H1 (cell line): Measurements from ENCODE around the gene RNASE13. TPM values are rescaled to one million over a fixed set of nuclear protein-coding genes. Genes with fewer than 3 reads are reported as not detected.

ENCODE experiments used
- CTCF ChIA-PET: fragments of 300-600 bp; sonication (Branson Sonifier 250); formaldehyde crosslinking; loops from one replicate; lab custom pipeline; 2021; ENCODE audit not compliant: partially characterized antibody; lab: Charles Lee
- POLR2A ChIA-PET: fragments of 300-600 bp; sonication (Branson Sonifier 250); formaldehyde crosslinking; loops from one replicate; lab custom pipeline; 2021; ENCODE audit warnings: inconsistent platforms; ENCODE audit not compliant: partially characterized antibody; lab: Charles Lee
- DNase-seq, 2 experiments: peaks; one replicate each; pipeline versions ENCODE4 v3.0.0 to v3.0.0-alpha.2; 2010 to 2022; ENCODE audit warnings: low spot score in 2 of 2, low read depth in 1 of 2, mixed read lengths in 1 of 2
- FAIRE-seq: peaks from 2 replicates; lab custom pipeline; 2011; peaks lifted over from hg19 to GRCh38; lab: Jason Lieb, UNC
- H2AFZ ChIP-seq: 2 replicates; pipeline ENCODE4 v1.8.1; 2012; ENCODE audit warnings: low read length, inconsistent platforms
- H2AK5ac ChIP-seq: 2 replicates; pipeline ENCODE4 v1.6.1; 2013; ENCODE audit warnings: low read depth, low read length
- H2BK120ac ChIP-seq: replicated peaks from 2 replicates; pipeline ENCODE3; 2013; ENCODE audit warnings: low read depth, low read length, inconsistent platforms
- H2BK12ac ChIP-seq: 2 replicates; pipeline ENCODE4 v1.6.1; 2013; ENCODE audit warnings: low read depth, low read length
- H2BK15ac ChIP-seq: 2 replicates; pipeline ENCODE4 v1.6.1; 2013; ENCODE audit warnings: low read length
- H2BK20ac ChIP-seq: 2 replicates; pipeline ENCODE4 v1.6.1; 2013; ENCODE audit warnings: low read length
- H2BK5ac ChIP-seq: 2 replicates; pipeline ENCODE4 v1.6.1; 2013; ENCODE audit warnings: low read depth, low read length
- H3K14ac ChIP-seq: 2 replicates; pipeline ENCODE4 v1.6.1; 2013; ENCODE audit warnings: inconsistent platforms; ENCODE audit not compliant: insufficient read length
- H3K18ac ChIP-seq: 2 replicates; pipeline ENCODE4 v1.6.1; 2013; ENCODE audit warnings: low read length; ENCODE audit errors: extremely low read depth
- H3K23ac ChIP-seq: 2 replicates; pipeline ENCODE4 v1.6.1; 2013; ENCODE audit warnings: inconsistent platforms; ENCODE audit not compliant: insufficient read length
- H3K23me2 ChIP-seq: 2 replicates; pipeline ENCODE4 v1.6.1; 2013; ENCODE audit warnings: low read depth, low read length
- H3K27ac ChIP-seq: 2 replicates; pipeline ENCODE4 v1.6.1; 2011; ENCODE audit warnings: low read depth, low read length, inconsistent platforms
- H3K27me3 ChIP-seq, 4 experiments: replicated peaks in 1 of 4; 1 replicate in 1 of 4; 2 replicates in 3 of 4; pipeline versions ENCODE4 v1.6.1 to v1.8.1; 2011 to 2013; ENCODE audit warnings: low read length in 3 of 4, mild to moderate bottlenecking in 3 of 4, inconsistent platforms in 2 of 4, mixed read lengths in 2 of 4, moderate library complexity in 1 of 4; ENCODE audit not compliant: control insufficient read depth in 3 of 4, insufficient read depth in 3 of 4; ENCODE audit errors: extremely low read depth in 1 of 4
- H3K36me3 ChIP-seq, 4 experiments: 2 replicates each; pipeline versions ENCODE4 v1.6.1 to v1.8.1; 2011 to 2013; ENCODE audit warnings: mild to moderate bottlenecking in 4 of 4, low read length in 3 of 4, moderate library complexity in 2 of 4, control low read depth in 1 of 4, inconsistent platforms in 1 of 4; ENCODE audit not compliant: insufficient read depth in 4 of 4, control insufficient read depth in 2 of 4
- H3K4ac ChIP-seq: replicated peaks from 2 replicates; pipeline ENCODE3; 2013; ENCODE audit warnings: low read length, low read depth, mixed read lengths, inconsistent platforms; ENCODE audit not compliant: insufficient read length
- H3K4me1 ChIP-seq, 4 experiments: replicated peaks in 1 of 4; 1 replicate in 1 of 4; 2 replicates in 3 of 4; pipeline versions ENCODE4 v1.6.1 to v1.8.1; 2011 to 2013; ENCODE audit warnings: low read length in 3 of 4, inconsistent platforms in 2 of 4, mixed read lengths in 1 of 4; ENCODE audit not compliant: insufficient read depth in 4 of 4, control insufficient read depth in 3 of 4
- H3K4me2 ChIP-seq, 2 experiments: 2 replicates each; pipeline versions ENCODE4 v1.6.1 to v1.8.1; 2011 to 2013; ENCODE audit warnings: low read depth in 2 of 2, low read length in 2 of 2, control low read depth in 1 of 2, inconsistent platforms in 1 of 2, mild to moderate bottlenecking in 1 of 2; ENCODE audit not compliant: insufficient read depth in 1 of 2
- H3K4me3 ChIP-seq, 4 experiments: fragments of 200-600, 300-600 bp in 1 of 4; sonication (generic), shearing (Covaris generic), sonication (Bioruptor Twin) in 1 of 4; 2 replicates each; pipeline versions ENCODE4 v1.5.1 to v1.8.1; 2011 to 2016; ENCODE audit warnings: low read length in 4 of 4, low read depth in 3 of 4, control low read depth in 2 of 4, inconsistent platforms in 2 of 4, mild to moderate bottlenecking in 2 of 4, mixed read lengths in 1 of 4, moderate library complexity in 1 of 4; ENCODE audit not compliant: insufficient read depth in 2 of 4; ENCODE audit errors: extremely low read depth in 1 of 4
- H3K56ac ChIP-seq: replicated peaks from 2 replicates; pipeline ENCODE3; 2013; ENCODE audit warnings: low read depth, mild to moderate bottlenecking, mixed read lengths, low read length, inconsistent platforms; ENCODE audit not compliant: insufficient read length
- H3K79me1 ChIP-seq: 2 replicates; pipeline ENCODE4 v1.6.1; 2013; ENCODE audit warnings: low read depth, low read length, control low read depth
- H3K79me2 ChIP-seq, 2 experiments: 2 replicates each; pipeline versions ENCODE4 v1.6.1 to v1.8.1; 2012 to 2013; ENCODE audit warnings: low read length in 2 of 2, mild to moderate bottlenecking in 2 of 2, inconsistent platforms in 1 of 2; ENCODE audit not compliant: insufficient read depth in 2 of 2, control insufficient read depth in 1 of 2
- H3K9ac ChIP-seq, 4 experiments: replicated peaks in 1 of 4; 1 replicate in 1 of 4; 2 replicates in 3 of 4; pipeline versions ENCODE4 v1.6.1 to v1.8.1; 2011 to 2013; ENCODE audit warnings: low read depth in 3 of 4, low read length in 3 of 4, control low read depth in 2 of 4, mild to moderate bottlenecking in 2 of 4, moderate library complexity in 2 of 4, inconsistent platforms in 1 of 4; ENCODE audit errors: extremely low read depth in 1 of 4
- H3K9me3 ChIP-seq, 2 experiments: 2 replicates each; pipeline versions ENCODE4 v1.6.1 to v1.8.1; 2012 to 2013; ENCODE audit warnings: mild to moderate bottlenecking in 2 of 2, moderate library complexity in 2 of 2, control low read depth in 1 of 2, inconsistent platforms in 1 of 2, low read depth in 1 of 2, low read length in 1 of 2, mixed read lengths in 1 of 2; ENCODE audit not compliant: insufficient read depth in 2 of 2
- H4K20me1 ChIP-seq, 2 experiments: replicated peaks in 1 of 2; 2 replicates each; pipeline versions ENCODE3 to v1.8.1; 2011 to 2013; ENCODE audit warnings: inconsistent platforms in 2 of 2, low read length in 2 of 2, mild to moderate bottlenecking in 1 of 2; ENCODE audit not compliant: insufficient read depth in 2 of 2, control insufficient read depth in 1 of 2
- H4K5ac ChIP-seq: 2 replicates; pipeline ENCODE4 v1.6.1; 2013; ENCODE audit warnings: low read length, low read depth, mixed read lengths, inconsistent platforms; ENCODE audit not compliant: insufficient read length
- H4K8ac ChIP-seq: 2 replicates; pipeline ENCODE4 v1.8.0; 2013; ENCODE audit warnings: mild to moderate bottlenecking, moderate library complexity, low read length, inconsistent platforms; ENCODE audit not compliant: insufficient read depth; ENCODE audit errors: extremely low read depth
- H4K91ac ChIP-seq: replicated peaks from 2 replicates; pipeline ENCODE3; 2013; ENCODE audit warnings: low read length, mixed read lengths, inconsistent platforms; ENCODE audit not compliant: insufficient read length
- WGBS, 2 experiments: shearing (Covaris generic) in 1 of 2; methylation state at CpG; one replicate each; pipeline versions ENCODE4 v1.1.6 to v1.1.7; 2013 to 2015; ENCODE audit warnings: low lambda C conversion rate in 2 of 2, mixed read lengths in 2 of 2, inconsistent platforms in 1 of 2, low coverage in 1 of 2, missing lambda C conversion rate in 1 of 2; ENCODE audit not compliant: insufficient replicate concordance in 2 of 2, insufficient coverage in 1 of 2, insufficient read length in 1 of 2; ENCODE audit errors: extremely low coverage in 1 of 2, missing lambda C conversion rate in 1 of 2; 5-methylcytosine and 5-hydroxymethylcytosine counted together
- polyA plus RNA-seq, 7 experiments: library from polyadenylated mRNA; depleted of rRNA in 3 of 7; stranded (reverse) in 5 of 7; unstranded in 2 of 7; fragments of >200 nt in 5 of 7; fragments of 200-250 nt in 2 of 7; gene quantifications; 1 replicate in 5 of 7; 2 replicates in 1 of 7; 4 replicates in 1 of 7; pipeline versions ENCODE4 v1.2.1 to v1.2.3, GENCODE V29; 2011 to 2013; ENCODE audit warnings: missing spikeins in 2 of 7, mixed read lengths in 2 of 7
- total RNA-seq: library from RNA; stranded (reverse); fragmentation: NEBNext Ultra II Directional; extraction: Animal tissue kit (Norgen Biotek cat#: 25700); gene quantifications from 2 replicates; pipeline ENCODE4 v1.2.1, GENCODE V29; 2021

The RNASE13 gene
- total and polyA plus RNA-seq, 2 of the 8 experiments (the other 6 are each of a cell fraction or from before 2014, with no cell fraction given) = not detected

DNA sequence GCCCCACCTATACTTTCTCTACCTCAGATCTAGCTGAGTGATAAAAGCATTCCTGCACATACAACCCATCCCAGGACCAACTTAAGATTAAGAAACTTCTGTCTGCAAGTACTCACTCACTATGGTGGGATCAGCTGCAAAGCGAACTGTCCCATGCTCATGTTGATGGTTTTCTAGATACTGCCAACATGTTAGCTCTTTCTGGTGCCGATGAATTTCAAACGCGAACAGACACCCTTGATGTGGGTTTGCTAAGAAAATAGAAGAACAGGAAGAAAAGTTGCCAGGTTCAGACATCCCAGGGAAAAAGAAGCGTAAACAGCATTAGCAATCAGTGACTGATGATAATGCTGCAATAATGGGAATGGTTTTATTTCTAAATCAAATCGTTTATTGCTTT is 37.0 kb downstream of the RNASE13 start:
- Histone ChIP-seq H4K20me1 (peaks cover 0 to 2% of the 10 kb centered on the region in 2 experiments), H2BK15ac (no peak overlapping the region), H2AFZ (no peak overlapping the region), H2AK5ac (no peak overlapping the region), H2BK120ac (no peak overlapping the region), H3K27me3 (no peaks in the 10 kb centered on the region), H3K23me2 (no peaks in the 10 kb centered on the region; the same call in 1 of the 2 replicates), H3K4me1 (peaks cover 2 to 6% (median 5%) of the 10 kb centered on the region in 4 experiments; a peak in 5 of 7 replicates), H3K4me3 (no peak overlapping the region), H3K36me3 (peaks cover 22 to 43% (median 34%) of the 10 kb centered on the region in 4 experiments), H4K5ac (no peak overlapping the region), H2BK20ac (no peak overlapping the region), H3K27ac (no peak overlapping the region), H3K56ac (no peak overlapping the region), H3K4me2 (no peak overlapping the region), H4K8ac (no peak overlapping the region), H3K79me1 (no peaks in the 10 kb centered on the region), H3K18ac (no peak overlapping the region), H2BK5ac (no peak overlapping the region), H2BK12ac (no peak overlapping the region), H3K79me2 (no peaks in the 10 kb centered on the region), H4K91ac (no peak overlapping the region), H3K9me3 (no peaks in the 10 kb centered on the region), H3K14ac (no peak overlapping the region), H3K23ac (no peak overlapping the region), H3K9ac (no peak overlapping the region), H3K4ac (no peak overlapping the region)
- WGBS, 2 experiments = 89% methylated on average over 6 of the region's 6 CpGs; no CpG with 5 or more reads in 1 of the 2 experiments
- FAIRE-seq (no peak), DNase-seq (no peak)
- ChIA-PET CTCF (interaction anchor here (0.6 to 10.6 kb wide), 16 partner anchors 8 to 665 kb away, joined by 3 to 117 read pairs (median 4); no protein-coding TSS in a partner anchor), POLR2A (interaction anchor here (0.6 to 1.8 kb wide), 8 partner anchors 9 to 465 kb away, joined by 3 to 5 read pairs (median 4); no protein-coding TSS in a partner anchor)
